WERI-Rb-1 (cell line): ENCODE data around the gene SCARF2.

Source experiments
- DNase-seq: peaks from one replicate; pipeline ENCODE4 v3.0.0-alpha.2; 2020
- H3K27ac ChIP-seq: fragments of 250-450 bp; sonication (Bioruptor Pico); 2 replicates; pipeline ENCODE4 v1.5.1; 2020; ENCODE audit warnings: mild to moderate bottlenecking, moderate library complexity
- H3K27me3 ChIP-seq: fragments of 250-450 bp; sonication (Bioruptor Pico); 2 replicates; pipeline ENCODE4 v1.5.1; 2021; ENCODE audit warnings: mild to moderate bottlenecking, low read depth, moderate library complexity; ENCODE audit not compliant: insufficient read depth, severe bottlenecking
- H3K36me3 ChIP-seq: fragments of 250-450 bp; sonication (Bioruptor Pico); 2 replicates; pipeline ENCODE4 v1.5.1; 2020; ENCODE audit warnings: mild to moderate bottlenecking, moderate library complexity
- H3K4me3 ChIP-seq: 2 replicates; pipeline ENCODE4 v1.5.1; 2011; ENCODE audit warnings: low read depth, mild to moderate bottlenecking, control low read depth, low read length
- H3K9me3 ChIP-seq: fragments of 250-450 bp; sonication (Bioruptor Pico); 2 replicates; pipeline ENCODE4 v1.5.1; 2021; ENCODE audit warnings: mild to moderate bottlenecking, moderate library complexity; ENCODE audit not compliant: severe bottlenecking
- TF ChIP-seq, protein P1 (sequence below): IDR thresholded peaks from 2 replicates; pipeline ENCODE4 v1.5.1; 2011; ENCODE audit warnings: low read depth, mild to moderate bottlenecking, control low read depth, inconsistent platforms, low read length

The SCARF2 gene

GRCh38 chr22:20390394-20390907, 47.2 kb downstream of the SCARF2 start:
- peaks cover 3% of the 10 kb centered on the region for H3K9me3 ChIP-seq
- no peak for DNase-seq
- no peaks in the 10 kb centered on the region for H3K27me3 ChIP-seq
- H3K36me3 ChIP-seq, result peaks cover 3% of the 10 kb centered on the region
- H3K4me3 ChIP-seq, result no peak overlapping the region
- TF ChIP-seq, protein P1, sequence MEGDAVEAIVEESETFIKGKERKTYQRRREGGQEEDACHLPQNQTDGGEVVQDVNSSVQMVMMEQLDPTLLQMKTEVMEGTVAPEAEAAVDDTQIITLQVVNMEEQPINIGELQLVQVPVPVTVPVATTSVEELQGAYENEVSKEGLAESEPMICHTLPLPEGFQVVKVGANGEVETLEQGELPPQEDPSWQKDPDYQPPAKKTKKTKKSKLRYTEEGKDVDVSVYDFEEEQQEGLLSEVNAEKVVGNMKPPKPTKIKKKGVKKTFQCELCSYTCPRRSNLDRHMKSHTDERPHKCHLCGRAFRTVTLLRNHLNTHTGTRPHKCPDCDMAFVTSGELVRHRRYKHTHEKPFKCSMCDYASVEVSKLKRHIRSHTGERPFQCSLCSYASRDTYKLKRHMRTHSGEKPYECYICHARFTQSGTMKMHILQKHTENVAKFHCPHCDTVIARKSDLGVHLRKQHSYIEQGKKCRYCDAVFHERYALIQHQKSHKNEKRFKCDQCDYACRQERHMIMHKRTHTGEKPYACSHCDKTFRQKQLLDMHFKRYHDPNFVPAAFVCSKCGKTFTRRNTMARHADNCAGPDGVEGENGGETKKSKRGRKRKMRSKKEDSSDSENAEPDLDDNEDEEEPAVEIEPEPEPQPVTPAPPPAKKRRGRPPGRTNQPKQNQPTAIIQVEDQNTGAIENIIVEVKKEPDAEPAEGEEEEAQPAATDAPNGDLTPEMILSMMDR, result no peak
- no peak overlapping the region for H3K27ac ChIP-seq

GRCh38 chr22:20389288-20389687, 48.3 kb downstream of the SCARF2 start:
- Histone ChIP-seq H3K9me3 (peaks cover 3% of the 10 kb centered on the region), H3K27me3 (no peaks in the 10 kb centered on the region), H3K27ac (no peak overlapping the region), H3K36me3 (peaks cover 3% of the 10 kb centered on the region), H3K4me3 (no peak overlapping the region)
- DNase-seq, result no peak
- TF ChIP-seq, protein P1, result no peak

DNA sequence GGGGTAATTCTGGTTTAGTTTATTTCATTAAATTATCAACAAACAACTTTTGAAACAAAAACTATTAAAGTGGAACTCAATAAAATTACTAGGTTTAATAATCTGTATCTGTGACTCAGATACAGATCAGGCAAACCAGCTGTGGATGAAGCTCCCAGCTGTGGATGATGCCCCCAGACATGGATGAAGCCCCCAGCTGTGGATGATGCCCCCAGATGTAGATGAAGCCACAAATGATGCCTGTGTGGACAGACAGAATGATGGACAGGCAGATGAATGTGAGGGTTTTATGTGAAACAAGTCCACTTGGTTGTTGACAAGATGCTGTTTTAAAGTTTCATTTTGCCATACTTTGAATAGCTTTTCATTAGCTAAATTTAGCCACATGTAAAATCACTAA, 49.4 kb downstream of the SCARF2 start:
- Histone ChIP-seq H3K9me3 (peaks cover 3% of the 10 kb centered on the region), H3K4me3 (no peak overlapping the region), H3K36me3 (no peaks in the 10 kb centered on the region), H3K27me3 (no peaks in the 10 kb centered on the region), H3K27ac (no peak overlapping the region)
- TF ChIP-seq, protein P1, result no peak
- DNase-seq, result no peak

- Histone ChIP-seq H3K27me3 (no peaks in the 10 kb centered on the region), H3K9me3 (peaks cover 3% of the 10 kb centered on the region), H3K27ac (no peak overlapping the region), H3K36me3 (no peaks in the 10 kb centered on the region), H3K4me3 (no peak overlapping the region)
- DNase-seq, result no peak
- TF ChIP-seq, protein P1, result no peak
Observed at GRCh38 chr22:20386972-20387371, 50.7 kb downstream of the SCARF2 start.

DNA sequence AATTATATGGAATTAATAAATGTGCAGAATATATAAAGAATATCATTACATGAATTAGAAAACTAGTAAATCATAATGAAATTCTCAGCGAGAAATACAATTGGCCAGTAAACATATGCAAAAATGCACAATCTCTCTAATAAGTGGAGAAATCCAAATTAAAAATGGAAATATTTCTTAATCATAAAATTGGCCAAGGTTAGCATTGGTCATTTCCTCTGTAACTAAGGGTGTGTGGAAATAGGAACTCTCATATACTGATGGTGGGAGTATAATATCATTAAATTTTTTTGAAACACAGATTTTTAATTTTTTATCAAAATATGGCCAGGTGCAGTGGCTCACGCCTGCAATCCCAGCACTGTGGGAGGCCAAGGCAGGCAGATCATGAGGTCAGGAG, 51.3 kb downstream of the SCARF2 start:
- no peak overlapping the region for H3K4me3 ChIP-seq
- no peak for DNase-seq
- TF ChIP-seq, protein P1, result no peak
- H3K9me3 ChIP-seq, result peaks cover 3% of the 10 kb centered on the region
- H3K36me3 ChIP-seq, result no peaks in the 10 kb centered on the region
- no peaks in the 10 kb centered on the region for H3K27me3 ChIP-seq
- H3K27ac ChIP-seq, result no peak overlapping the region

DNA sequence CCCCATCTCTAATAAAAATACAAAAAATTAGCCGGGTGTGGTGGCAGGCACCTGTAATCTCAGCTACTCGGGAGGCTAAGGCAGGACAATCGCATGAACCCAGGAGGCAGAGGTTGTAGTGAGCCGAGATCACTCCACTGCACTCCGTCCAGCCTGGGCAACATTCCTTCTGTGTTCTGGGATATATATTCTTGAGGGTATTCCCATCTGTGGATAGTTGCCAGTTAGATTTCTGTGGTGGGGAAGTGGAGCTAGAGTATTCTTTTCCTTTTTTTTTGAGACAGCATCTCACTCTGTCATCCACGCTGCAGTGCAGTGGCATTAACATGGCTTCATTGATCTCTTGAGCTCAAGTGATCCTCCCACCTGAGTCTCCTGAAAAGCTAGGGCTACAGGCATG, 52.8 kb downstream of the SCARF2 start:
- TF ChIP-seq, protein P1, result no peak
- Histone ChIP-seq H3K9me3 (peaks cover 3% of the 10 kb centered on the region), H3K27ac (no peak overlapping the region), H3K36me3 (no peaks in the 10 kb centered on the region), H3K4me3 (no peak overlapping the region), H3K27me3 (no peaks in the 10 kb centered on the region)
- no peak for DNase-seq
